ENCODE data around the gene CCDC15. TPM values are rescaled to one million over a fixed set of nuclear protein-coding genes. Genes with fewer than 3 reads are reported as not detected.

CCDC15 gene
- total and polyA plus RNA-seq, 2 of the 13 experiments (the other 11 are each of a cell fraction or from before 2014, with no cell fraction given) = 2.2 to 4.6 TPM

- TF ChIP-seq TCF7L2 (IDR thresholded peaks at IDR 0.05; ENCODE audit: low read depth, low read length) (no peak), HDAC6 (IDR thresholded peaks at IDR 0.05; ENCODE audit: low read depth, low read length) (no peak), IKZF1 (IDR thresholded peaks at IDR 0.05) (no peak), ZNF761 (CRISPR knock-in tag; conservative IDR thresholded peaks at IDR 0.05) (no peak), ZZZ3 (CRISPR knock-in tag; IDR thresholded peaks at IDR 0.05; ENCODE audit: borderline replicate concordance) (no peak), SIN3B (IDR thresholded peaks at IDR 0.05; ENCODE audit: low read length) (no peak), ZNF619 (CRISPR knock-in tag; IDR thresholded peaks at IDR 0.05) (no peak), ZNF549 (CRISPR knock-in tag; IDR thresholded peaks at IDR 0.05) (no peak), IKZF4 (CRISPR knock-in tag; IDR thresholded peaks at IDR 0.05; ENCODE audit: borderline replicate concordance, low read depth, not compliant biosample characterization) (no peak), FOXP1 (IDR thresholded peaks at IDR 0.05) (no peak), FOXP1 (CRISPR knock-in tag; IDR thresholded peaks at IDR 0.05) (peak; percentile 18; the same call in 1 of the 2 replicates), ZNF777 (CRISPR knock-in tag; IDR thresholded peaks at IDR 0.05) (no peak), ZNF17 (CRISPR knock-in tag; IDR thresholded peaks at IDR 0.05) (no peak), HHEX (CRISPR knock-in tag; IDR thresholded peaks at IDR 0.05) (no peak), ZNF644 (CRISPR knock-in tag; IDR thresholded peaks at IDR 0.05; ENCODE audit: low read depth) (0 out of 2 replicates have a peak, but pooled peaks have one; percentile 4), IRF1 (CRISPR knock-in tag; IDR thresholded peaks at IDR 0.05; ENCODE audit: low read depth) (no peak), ZNF589 (CRISPR knock-in tag; conservative IDR thresholded peaks at IDR 0.05) (no peak), SRSF9 (IDR thresholded peaks at IDR 0.05; ENCODE audit: borderline replicate concordance, insufficient read depth, low read depth, low read length, poor library complexity, severe bottlenecking) (no peak), POLR2AphosphoS2 (IDR thresholded peaks at IDR 0.05; ENCODE audit: low read depth, low read length) (no peak), JARID2 (CRISPR knock-in tag; IDR thresholded peaks at IDR 0.05; ENCODE audit: insufficient replicate concordance) (no peak), SRF (IDR thresholded peaks at IDR 0.05; ENCODE audit: low read depth, low read length) (no peak), ZNF75D (CRISPR knock-in tag; IDR thresholded peaks at IDR 0.05; ENCODE audit: borderline replicate concordance) (no peak), ZFYVE20 (CRISPR knock-in tag; IDR thresholded peaks at IDR 0.05; ENCODE audit: borderline replicate concordance, low read depth) (no peak), PAF1 (CRISPR knock-in tag; IDR thresholded peaks at IDR 0.05) (no peak), KAT7 (CRISPR knock-in tag; IDR thresholded peaks at IDR 0.05; ENCODE audit: borderline replicate concordance) (no peak), BHLHE40 (IDR thresholded peaks at IDR 0.05; ENCODE audit: low read length) (no peak)
- TF ChIP-seq, protein P1, sequence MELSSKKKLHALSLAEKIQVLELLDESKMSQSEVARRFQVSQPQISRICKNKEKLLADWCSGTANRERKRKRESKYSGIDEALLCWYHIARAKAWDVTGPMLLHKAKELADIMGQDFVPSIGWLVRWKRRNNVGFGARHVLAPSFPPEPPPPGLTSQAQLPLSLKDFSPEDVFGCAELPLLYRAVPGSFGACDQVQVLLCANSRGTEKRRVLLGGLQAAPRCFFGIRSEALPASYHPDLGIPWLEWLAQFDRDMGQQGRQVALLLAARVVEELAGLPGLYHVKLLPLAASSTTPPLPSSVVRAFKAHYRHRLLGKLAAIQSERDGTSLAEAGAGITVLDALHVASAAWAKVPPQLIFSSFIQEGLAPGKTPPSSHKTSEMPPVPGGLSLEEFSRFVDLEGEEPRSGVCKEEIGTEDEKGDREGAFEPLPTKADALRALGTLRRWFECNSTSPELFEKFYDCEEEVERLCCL (CRISPR knock-in tag; IDR thresholded peaks at IDR 0.05; ENCODE audit: borderline replicate concordance) = no peak
- TF ChIP-seq, protein P2, sequence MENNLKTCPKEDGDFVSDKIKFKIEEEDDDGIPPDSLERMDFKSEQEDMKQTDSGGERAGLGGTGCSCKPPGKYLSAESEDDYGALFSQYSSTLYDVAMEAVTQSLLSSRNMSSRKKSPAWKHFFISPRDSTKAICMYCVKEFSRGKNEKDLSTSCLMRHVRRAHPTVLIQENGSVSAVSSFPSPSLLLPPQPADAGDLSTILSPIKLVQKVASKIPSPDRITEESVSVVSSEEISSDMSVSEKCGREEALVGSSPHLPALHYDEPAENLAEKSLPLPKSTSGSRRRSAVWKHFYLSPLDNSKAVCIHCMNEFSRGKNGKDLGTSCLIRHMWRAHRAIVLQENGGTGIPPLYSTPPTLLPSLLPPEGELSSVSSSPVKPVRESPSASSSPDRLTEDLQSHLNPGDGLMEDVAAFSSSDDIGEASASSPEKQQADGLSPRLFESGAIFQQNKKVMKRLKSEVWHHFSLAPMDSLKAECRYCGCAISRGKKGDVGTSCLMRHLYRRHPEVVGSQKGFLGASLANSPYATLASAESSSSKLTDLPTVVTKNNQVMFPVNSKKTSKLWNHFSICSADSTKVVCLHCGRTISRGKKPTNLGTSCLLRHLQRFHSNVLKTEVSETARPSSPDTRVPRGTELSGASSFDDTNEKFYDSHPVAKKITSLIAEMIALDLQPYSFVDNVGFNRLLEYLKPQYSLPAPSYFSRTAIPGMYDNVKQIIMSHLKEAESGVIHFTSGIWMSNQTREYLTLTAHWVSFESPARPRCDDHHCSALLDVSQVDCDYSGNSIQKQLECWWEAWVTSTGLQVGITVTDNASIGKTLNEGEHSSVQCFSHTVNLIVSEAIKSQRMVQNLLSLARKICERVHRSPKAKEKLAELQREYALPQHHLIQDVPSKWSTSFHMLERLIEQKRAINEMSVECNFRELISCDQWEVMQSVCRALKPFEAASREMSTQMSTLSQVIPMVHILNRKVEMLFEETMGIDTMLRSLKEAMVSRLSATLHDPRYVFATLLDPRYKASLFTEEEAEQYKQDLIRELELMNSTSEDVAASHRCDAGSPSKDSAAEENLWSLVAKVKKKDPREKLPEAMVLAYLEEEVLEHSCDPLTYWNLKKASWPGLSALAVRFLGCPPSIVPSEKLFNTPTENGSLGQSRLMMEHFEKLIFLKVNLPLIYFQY (CRISPR knock-in tag; IDR thresholded peaks at IDR 0.05; ENCODE audit: borderline replicate concordance) = no peak
Measured at GRCh38 chr11:124934862-124935547, 19.0 kb upstream of the CCDC15 start (continued).

All from HepG2 (cell line).